Measurements from ENCODE around the gene POU2AF1.

Gene POU2AF1, protein sequence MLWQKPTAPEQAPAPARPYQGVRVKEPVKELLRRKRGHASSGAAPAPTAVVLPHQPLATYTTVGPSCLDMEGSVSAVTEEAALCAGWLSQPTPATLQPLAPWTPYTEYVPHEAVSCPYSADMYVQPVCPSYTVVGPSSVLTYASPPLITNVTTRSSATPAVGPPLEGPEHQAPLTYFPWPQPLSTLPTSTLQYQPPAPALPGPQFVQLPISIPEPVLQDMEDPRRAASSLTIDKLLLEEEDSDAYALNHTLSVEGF

DNA sequence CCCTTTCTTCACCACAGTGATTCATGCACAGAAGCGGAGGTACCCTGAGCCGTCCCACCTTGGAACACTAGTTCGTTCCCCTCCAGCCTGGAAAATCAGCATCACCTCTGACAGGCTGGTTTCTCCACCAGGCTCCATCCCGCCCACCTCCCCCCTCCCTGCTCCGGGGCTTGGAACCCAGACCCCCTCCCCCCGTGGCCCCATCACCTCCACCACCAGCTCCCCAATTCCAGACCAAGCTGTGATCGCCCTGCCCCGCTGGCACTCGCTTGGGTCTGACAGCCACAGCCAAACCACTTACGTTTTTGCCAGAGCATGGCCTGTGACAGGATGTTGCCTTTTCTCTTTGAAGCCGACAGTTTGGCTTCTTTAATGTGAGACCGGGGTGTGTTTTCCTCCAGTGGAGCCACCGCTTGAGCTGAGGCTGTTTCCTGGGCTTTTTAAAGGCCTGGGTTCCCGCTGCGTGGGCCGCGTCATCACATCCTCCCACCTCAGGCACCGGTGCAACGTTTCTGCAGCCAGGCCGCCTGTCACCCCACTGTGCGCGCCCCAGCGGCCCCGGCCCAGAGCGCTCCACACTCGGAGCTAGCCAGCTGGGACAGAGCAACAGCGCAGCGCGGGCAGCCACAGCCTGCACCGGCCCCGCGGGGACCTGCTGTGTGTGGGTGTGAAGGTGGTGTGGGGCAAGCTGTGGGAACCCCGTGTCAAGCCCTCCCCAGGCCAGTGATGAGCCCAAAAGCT, at the start of gene POU2AF1:
POU2AF1 (minus strand) TSS at position 415 of the 741 bp plus-strand sequence; CDS start at position 317, 98 bp downstream.
- no peak for DNase-seq

DNA sequence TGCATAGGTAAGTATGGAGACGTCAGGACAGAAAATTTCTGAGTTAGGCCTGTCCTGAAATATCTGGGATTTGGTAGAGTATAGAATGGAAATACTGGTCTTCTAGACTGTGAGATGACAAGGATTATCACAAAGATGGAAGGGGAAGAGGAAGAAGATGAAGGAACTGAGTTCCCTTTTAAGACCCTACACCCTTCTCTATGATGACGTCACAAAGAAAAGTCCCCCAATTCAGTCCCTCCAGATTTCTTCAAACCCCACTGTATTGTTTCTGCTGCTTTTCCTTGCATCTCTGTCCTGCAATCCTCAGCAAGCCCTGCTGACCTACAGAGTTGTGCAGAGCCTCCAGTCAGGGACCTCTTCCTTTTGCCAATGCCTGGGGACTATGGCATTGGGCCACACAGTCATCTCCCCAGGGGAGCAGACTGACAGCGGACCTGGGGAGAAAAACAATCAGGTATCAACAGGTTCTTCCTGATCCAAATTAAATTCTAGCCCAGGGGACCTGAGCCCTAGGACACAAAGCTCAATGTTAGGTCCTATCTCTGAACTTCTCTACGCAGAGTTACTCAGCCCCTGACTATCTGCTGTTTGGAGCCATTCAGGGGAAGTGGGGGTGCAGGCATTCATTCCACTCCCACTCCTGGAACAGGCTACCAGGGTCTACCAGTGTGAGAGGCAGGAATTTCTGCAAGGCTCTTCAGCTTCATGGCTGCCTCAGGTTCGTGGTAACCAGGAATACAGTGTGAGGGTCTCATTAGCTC, 49.2 kb upstream of the POU2AF1 start:
- peak in 1 of 2 experiments; percentile 30 for DNase-seq

DNA sequence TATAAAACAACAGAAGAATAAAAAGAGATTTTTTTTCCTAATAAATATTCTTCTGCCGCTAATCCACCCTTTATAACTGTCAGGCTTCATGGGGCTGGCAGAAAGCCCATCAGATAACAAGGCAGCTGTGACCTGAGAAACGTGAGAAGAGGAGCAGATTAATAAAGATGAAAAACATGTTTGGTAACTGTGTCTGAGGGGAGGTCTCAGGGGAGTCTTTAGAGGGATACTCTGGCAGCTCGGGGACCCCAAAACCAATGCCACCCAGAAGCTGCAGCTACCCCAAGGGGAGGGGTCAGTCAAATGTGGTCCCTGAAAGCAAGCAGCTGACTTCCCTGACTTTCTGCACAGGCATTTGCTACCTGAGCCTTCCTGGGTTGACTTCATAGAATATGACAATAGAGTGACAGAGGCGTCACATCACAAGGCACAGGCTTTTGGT, 48.4 kb upstream of the POU2AF1 start:
- peak; percentile 83 to 87 for DNase-seq

DNA sequence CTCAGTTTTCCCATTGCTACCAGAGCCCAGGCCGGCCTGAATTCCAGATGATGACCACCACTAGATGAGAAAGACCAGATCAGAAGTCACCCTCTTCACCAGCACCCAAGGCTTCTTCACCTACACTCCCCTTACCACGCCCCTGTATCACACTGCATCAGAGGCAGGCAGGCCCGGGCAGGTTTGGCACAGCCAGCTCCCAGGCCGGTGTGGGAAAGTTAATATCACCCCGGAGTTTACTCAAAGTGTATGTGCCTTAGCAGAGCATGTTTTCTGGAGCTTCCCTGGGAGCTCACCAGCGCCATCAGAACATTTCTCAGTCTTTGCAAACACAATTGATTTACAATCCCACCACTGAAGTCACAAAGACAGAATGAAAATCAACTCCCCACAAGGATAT, 47.5 kb upstream of the POU2AF1 start:
- DNase-seq, result peak; percentile 34 to 74

DNA sequence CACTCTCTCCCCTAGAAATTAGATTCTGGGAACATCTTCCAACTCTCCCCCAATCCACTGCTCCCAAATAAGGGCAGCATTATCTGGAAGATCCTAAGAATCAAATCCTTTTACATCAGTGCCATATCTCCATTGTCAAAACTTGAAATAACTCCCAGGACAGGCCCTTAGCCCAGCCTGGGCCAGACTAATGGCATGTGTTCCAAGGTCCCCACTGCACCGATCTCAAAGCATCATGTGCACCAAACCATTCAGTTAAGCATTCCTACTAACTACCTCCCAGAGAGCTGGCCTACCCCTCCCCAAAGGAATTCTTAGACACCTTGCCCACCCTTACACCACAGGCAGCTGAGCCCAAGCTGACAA, 44.2 kb upstream of the POU2AF1 start:
- no peak for DNase-seq

DNA sequence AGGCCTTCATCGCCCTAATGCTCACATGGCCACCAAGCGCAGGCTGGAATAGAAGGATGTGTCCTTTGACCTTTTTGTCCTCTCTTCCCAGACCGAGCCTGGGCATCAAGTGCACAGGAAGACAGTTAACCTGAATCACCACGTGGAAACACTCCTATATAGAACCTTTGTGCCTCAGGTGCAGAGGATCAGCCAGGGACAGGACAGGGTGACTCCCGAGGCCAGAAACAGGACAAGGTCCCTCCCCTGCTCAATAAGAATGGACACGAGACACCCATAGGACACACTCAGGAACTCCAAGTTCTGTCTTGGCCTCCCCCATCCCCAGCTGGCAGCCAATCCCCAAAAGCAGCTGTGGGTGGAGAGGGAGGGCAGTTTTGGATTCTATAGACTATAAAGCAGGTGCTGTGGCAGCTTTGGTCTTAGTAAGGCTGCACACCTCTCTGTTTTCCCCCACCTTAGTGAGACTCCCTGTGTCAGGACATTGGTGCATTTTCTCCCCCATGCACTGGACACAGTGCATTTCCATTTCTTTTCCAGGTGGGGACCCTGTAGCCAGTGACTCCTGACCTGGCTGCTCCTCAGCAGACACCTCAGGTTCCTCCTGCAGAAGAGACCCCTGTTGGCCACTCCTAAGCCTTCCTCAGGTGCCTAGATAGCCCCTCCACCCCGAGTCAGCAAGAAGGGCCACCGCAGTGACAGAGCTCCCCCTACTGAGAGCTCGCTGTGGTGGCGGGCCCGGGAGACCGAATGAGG, 43.6 kb upstream of the POU2AF1 start:
- DNase-seq, result peak; percentile 92 to 93

DNA sequence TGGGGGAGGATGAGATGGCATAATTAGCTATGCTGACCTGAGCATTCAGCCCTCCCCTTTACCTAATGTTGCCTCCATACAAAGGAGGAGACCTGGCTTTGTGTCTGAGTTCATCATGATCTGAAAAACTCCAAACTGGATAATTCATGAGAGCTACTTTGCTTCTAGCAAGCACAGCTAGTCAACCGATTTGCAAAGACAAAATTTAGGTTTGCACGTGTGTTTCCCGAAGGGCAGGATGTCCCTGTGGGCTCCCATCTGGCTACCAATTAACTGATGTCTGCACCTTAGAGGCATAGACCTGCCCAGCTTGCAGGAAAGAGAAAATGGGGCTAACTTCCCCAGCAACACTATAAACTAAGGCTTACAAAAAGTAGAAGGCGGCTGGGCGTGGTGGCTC, 42.2 kb upstream of the POU2AF1 start:
- DNase-seq, result no peak

DNA sequence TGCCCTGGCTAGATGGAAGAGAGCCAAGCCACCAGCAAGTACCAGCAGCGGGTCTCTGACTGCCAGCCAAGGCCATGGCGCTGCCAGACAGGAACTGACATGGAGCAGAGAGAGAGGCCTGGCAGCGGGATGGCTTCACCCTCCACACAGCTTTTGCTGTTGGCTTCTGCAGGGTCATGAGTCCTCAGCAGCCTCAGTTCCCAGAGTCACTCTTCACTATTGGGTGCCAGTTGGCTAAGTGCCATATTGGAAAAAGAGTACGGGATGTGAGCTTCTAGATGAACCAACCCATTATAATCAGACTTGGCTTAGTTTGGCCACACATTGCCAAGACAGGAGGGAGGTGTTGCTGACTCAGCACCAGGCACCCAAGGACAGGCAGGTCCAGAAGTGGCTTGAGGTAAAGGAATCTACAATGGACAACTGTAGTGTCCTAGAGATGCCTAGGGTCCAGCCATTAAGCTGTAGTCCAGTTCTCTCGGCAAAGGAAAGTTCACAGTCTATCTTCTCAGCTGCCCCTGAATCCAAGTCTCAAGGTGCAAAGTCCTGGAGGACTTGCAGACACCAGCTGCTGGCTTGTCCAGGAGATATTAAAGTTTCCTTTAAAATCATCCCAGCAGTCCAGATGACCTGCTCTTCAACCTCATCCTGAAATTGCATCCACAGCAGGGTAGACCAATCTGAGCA, 40.7 kb upstream of the POU2AF1 start:
- DNase-seq, result no peak

- no peak for DNase-seq
Observed at GRCh38 chr11:111419181-111419580, 40.1 kb upstream of the POU2AF1 start.

- no peak for DNase-seq
Observed at GRCh38 chr11:111418436-111418787, 39.3 kb upstream of the POU2AF1 start.

DNA sequence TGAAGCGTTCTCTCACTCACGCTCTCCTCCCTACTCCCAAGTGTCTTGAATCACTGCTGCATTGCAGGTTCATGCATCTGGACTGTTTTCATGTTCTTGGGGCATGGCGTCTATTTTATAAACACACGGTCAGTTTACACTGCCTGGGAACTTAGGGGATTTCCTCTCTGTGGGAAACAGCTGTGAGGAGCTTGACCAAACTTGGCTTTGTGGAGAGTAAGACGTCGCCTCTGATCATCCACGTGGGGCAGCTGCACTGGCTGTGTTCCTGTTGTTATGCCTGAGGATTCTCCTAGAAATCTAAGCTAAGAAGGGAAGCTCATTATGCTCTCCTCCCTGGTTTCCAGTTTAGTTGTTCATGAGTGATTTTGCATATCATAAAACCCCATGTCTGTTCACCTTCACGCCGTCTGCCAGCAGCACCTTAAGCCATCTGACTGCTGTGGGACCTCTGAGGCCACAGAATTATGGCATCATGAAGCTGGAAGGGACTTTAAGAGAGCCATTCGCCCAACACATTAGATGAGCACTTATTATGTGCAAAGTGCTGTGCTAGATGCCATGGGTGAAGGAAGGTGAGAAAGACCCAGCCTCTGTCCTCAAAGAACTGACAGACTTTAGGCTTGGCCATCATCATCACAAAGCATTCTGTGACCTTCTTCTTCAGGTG, 38.8 kb upstream of the POU2AF1 start:
- DNase-seq, result no peak

DNA sequence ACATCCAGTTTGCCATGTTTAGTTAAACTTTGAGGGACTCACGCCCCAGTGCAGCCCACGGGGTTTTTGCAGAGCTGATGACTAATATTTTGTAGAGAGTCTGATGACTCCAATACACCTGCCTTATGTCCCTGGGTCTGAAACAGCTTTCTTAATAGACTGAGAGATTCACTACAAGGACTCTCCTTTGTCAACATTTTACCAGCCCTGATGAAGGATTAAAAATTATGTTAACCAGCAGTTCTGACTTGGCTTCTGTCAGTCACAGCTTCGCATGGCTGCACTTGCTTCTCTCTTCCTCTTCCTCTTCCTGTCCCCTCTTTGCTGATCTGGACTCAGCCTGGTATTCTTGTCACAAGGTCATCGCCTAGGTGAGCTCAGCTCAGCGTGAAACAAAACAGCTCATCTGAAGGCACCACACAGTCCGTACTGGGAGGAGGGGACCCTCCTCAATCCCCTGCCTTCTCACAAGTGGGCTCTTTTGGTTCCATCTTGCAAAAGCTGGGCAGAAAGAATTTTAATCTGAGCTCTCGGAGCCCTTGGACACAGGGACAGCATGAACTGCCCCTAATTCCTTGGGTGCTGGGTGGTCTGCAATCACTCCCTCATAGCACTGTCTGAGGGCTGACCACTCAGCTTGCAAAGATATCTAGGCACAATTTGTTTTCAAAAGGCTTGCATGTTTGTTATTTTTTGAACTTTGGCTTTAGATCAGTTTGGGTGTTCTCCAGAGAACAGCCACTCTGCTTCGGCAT, 38.1 kb upstream of the POU2AF1 start:
- no peak for DNase-seq

DNA sequence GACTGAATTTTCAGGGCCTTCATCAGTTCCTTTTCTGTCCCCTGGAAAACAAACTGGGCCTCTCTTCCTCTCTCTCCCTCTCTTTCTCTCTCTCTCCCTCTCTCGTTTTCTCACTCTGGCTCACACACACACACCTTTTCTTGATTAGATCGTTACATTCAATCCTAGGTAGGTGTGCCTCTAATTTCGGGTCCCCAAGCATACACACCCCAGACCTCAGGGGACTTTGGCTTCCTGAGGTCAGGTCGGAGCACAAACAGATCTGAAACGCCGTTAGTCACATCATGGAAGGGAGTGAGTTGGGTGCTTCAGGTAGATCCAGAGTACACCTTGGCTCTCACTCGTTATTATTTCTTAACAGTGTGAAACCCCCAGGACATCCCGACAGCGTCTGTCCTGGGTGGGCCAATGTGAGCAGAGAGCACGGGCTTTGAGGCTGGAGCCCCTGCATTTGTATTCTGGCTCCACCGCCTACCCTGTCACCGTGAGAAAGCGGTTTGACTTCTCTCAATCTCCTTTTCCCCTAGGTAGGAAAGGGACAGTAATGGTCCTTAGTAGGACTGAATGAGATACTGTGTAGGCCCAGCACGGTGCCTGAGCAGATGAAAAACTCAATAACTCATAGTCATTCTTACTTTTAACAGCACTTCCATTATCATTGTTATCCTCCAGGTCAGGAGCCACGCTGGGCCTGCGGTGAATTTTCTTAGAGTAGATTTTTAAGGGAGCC, 37.3 kb upstream of the POU2AF1 start:
- DNase-seq, result no peak

- DNase-seq, result no peak
Observed at GRCh38 chr11:111414936-111415335, 35.9 kb upstream of the POU2AF1 start.

GRCh38 chr11:111414267-111414931, 35.3 kb upstream of the POU2AF1 start:
- no peak for DNase-seq

- no peak for DNase-seq
Observed at GRCh38 chr11:111413849-111414248, 34.8 kb upstream of the POU2AF1 start.

DNA sequence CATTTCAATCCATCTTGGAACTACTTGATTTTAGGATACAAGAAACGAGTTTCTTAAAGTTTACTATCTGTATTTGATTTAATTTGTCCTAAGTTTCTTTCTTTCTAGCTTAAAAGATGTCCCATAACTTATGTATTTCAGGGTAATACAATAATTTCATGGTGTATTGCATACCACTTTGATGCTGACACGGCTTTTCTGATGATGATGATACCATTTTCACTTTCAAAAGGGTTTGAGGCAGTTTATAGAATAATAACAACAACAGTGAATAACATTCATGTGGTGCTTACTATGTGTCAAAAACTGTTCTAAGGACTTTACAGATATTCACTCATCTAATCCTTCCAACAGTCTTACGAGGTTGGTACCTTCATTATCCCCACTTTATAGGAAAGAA, 33.2 kb upstream of the POU2AF1 start:
- DNase-seq, result no peak

GRCh38 chr11:111411456-111411855, 32.4 kb upstream of the POU2AF1 start:
- DNase-seq, result no peak

DNA sequence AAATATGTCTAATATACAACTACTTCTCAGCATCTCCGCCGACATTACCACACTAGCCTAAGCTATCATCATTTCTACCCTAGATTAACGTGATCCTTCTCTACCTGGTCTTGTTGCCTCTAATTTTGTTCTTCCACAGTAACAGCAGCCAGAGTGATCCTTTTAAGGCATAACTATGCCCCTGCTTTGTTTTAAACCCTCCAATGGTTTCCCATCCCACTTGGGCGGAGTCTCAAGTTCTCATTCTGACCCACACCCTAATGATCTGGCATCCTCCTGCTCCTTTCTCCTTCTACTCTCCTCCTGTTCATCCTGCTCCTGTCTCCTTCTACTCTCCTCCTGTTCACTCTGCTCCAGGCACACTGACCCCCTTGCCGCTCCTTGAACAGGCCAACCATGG, 31.9 kb upstream of the POU2AF1 start:
- DNase-seq, result no peak

GRCh38 chr11:111409915-111410314, 30.8 kb upstream of the POU2AF1 start:
- DNase-seq, result no peak

All from NCI-H2081 (cell line).